ENCODE measurements around the gene KLC3. TPM values are rescaled to one million over a fixed set of nuclear protein-coding genes. Genes with fewer than 3 reads are reported as not detected.
"Not testable (repeated sequence)": the region's sequence is repeated elsewhere in the genome, so short reads cannot be mapped to it uniquely, and the experiment has no call there.

KLC3 gene
- total RNA-seq, 1 donor: 0.72 TPM

DNA sequence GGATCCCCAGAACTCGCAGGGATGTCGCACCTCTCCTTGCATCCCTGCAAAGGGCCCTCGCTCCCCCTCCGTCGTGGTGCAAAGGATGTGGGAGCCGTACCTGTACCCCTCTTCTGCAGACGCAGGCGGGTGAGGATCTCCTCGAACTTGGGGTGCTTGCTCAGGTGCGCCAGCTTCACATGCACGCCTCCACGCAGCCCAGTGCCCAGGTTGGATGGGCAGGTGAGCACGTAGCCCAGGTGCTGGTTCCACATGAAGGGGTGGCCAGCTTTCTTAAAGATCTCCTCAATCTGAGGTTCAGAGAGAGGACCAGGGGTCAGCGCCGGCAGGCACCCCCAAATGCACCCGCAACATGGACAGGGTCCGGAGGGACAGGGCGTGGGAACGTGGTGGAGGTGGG, 33.2 kb upstream of the KLC3 start:
- no peak overlapping the region for H3K4me3 ChIP-seq (ENCODE audit: insufficient read depth, low read length)
- TF ChIP-seq, protein P1, sequence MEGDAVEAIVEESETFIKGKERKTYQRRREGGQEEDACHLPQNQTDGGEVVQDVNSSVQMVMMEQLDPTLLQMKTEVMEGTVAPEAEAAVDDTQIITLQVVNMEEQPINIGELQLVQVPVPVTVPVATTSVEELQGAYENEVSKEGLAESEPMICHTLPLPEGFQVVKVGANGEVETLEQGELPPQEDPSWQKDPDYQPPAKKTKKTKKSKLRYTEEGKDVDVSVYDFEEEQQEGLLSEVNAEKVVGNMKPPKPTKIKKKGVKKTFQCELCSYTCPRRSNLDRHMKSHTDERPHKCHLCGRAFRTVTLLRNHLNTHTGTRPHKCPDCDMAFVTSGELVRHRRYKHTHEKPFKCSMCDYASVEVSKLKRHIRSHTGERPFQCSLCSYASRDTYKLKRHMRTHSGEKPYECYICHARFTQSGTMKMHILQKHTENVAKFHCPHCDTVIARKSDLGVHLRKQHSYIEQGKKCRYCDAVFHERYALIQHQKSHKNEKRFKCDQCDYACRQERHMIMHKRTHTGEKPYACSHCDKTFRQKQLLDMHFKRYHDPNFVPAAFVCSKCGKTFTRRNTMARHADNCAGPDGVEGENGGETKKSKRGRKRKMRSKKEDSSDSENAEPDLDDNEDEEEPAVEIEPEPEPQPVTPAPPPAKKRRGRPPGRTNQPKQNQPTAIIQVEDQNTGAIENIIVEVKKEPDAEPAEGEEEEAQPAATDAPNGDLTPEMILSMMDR (IDR thresholded peaks at IDR 0.05; ENCODE audit: extremely low read depth, low read depth, low read length): no peak
- peaks cover 3% of the 10 kb centered on the region for H4K20me1 ChIP-seq (ENCODE audit: insufficient read depth, low read length)
- H2AFZ ChIP-seq (ENCODE audit: low read length): no peak overlapping the region
- no peaks in the 10 kb centered on the region for H3K27me3 ChIP-seq (ENCODE audit: insufficient read depth, low read length)
- H3K27ac ChIP-seq (ENCODE audit: low read depth, low read length): no peak overlapping the region
- H3K4me2 ChIP-seq (ENCODE audit: insufficient read depth, low read length): no peak overlapping the region
- no peaks in the 10 kb centered on the region for H3K9me3 ChIP-seq (ENCODE audit: low read depth, low read length)
- H3K4me1 ChIP-seq (ENCODE audit: insufficient read depth, low read length): peaks cover 3% of the 10 kb centered on the region
- H3K79me2 ChIP-seq (ENCODE audit: insufficient read depth, low read length): no peaks in the 10 kb centered on the region
- no peaks in the 10 kb centered on the region for H3K36me3 ChIP-seq (ENCODE audit: insufficient read depth, low read length)
- peak; percentile 41 for DNase-seq (ENCODE audit: insufficient read length, low spot score, missing footprints)

DNA sequence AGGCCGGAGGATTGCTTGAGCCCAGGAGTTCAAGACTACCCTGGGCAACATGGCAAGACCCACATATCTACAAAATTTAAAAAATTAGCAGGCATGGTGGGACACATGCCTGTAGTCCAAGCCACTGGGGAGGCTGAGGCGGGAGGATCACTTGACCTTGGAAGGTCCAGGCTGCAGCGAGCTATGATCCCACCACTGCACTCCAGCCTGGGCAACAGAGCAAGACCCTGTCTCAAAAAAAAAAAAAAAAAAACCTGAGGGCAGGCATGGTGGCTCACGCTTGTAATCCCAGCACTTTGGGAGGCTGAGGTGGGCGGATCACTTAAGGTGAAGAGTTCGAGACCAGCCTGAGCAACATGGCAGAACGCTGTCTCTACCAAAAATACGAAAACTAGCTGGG, 31.2 kb upstream of the KLC3 start:
- not testable (repeated sequence) for H3K9me3 ChIP-seq (ENCODE audit: low read depth, low read length); H2AFZ ChIP-seq (ENCODE audit: low read length); DNase-seq (ENCODE audit: insufficient read length, low spot score, missing footprints); H3K27me3 ChIP-seq (ENCODE audit: insufficient read depth, low read length); H3K4me1 ChIP-seq (ENCODE audit: insufficient read depth, low read length); H3K27ac ChIP-seq (ENCODE audit: low read depth, low read length); H3K4me2 ChIP-seq (ENCODE audit: insufficient read depth, low read length); H3K4me3 ChIP-seq (ENCODE audit: insufficient read depth, low read length); H3K79me2 ChIP-seq (ENCODE audit: insufficient read depth, low read length); H4K20me1 ChIP-seq (ENCODE audit: insufficient read depth, low read length); H3K36me3 ChIP-seq (ENCODE audit: insufficient read depth, low read length)

DNA sequence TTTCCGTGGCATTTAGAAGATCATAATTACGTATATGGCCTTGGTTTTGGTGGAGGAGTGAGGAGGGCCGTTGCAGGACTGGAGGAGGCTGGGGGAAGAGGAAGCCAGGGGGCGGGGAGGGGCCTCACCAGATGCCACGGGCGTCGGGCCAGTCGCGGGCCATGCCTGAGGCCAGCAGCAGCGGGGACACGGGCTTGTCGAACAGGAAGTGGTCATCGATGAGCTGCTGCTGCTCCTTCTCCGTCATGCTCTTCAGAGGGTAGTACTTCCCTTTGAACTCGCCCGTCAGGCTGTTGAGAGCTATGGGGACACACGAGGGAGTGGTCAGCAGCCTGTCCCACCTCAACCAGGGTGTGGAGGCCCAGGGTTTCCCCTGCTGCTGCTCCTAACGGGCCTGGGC, 28.9 kb upstream of the KLC3 start:
- Histone ChIP-seq H3K79me2 (ENCODE audit: insufficient read depth, low read length) (no peaks in the 10 kb centered on the region), H3K36me3 (ENCODE audit: insufficient read depth, low read length) (no peaks in the 10 kb centered on the region), H3K4me2 (ENCODE audit: insufficient read depth, low read length) (no peak overlapping the region), H3K4me3 (ENCODE audit: insufficient read depth, low read length) (no peak overlapping the region), H3K27me3 (ENCODE audit: insufficient read depth, low read length) (peaks cover 22% of the 10 kb centered on the region), H2AFZ (ENCODE audit: low read length) (peak overlapping the region; percentile 60), H4K20me1 (ENCODE audit: insufficient read depth, low read length) (no peaks in the 10 kb centered on the region), H3K27ac (ENCODE audit: low read depth, low read length) (no peak overlapping the region), H3K9me3 (ENCODE audit: low read depth, low read length) (no peaks in the 10 kb centered on the region), H3K4me1 (ENCODE audit: insufficient read depth, low read length) (no peaks in the 10 kb centered on the region)
- TF ChIP-seq, protein P1 (IDR thresholded peaks at IDR 0.05; ENCODE audit: extremely low read depth, low read depth, low read length): no peak
- peak; percentile 79 for DNase-seq (ENCODE audit: insufficient read length, low spot score, missing footprints)

- not testable (repeated sequence) for H2AFZ ChIP-seq (ENCODE audit: low read length); H4K20me1 ChIP-seq (ENCODE audit: insufficient read depth, low read length); H3K36me3 ChIP-seq (ENCODE audit: insufficient read depth, low read length); H3K9me3 ChIP-seq (ENCODE audit: low read depth, low read length); H3K4me1 ChIP-seq (ENCODE audit: insufficient read depth, low read length); H3K79me2 ChIP-seq (ENCODE audit: insufficient read depth, low read length); H3K4me2 ChIP-seq (ENCODE audit: insufficient read depth, low read length); H3K4me3 ChIP-seq (ENCODE audit: insufficient read depth, low read length); H3K27ac ChIP-seq (ENCODE audit: low read depth, low read length); DNase-seq (ENCODE audit: insufficient read length, low spot score, missing footprints)
- H3K27me3 ChIP-seq (ENCODE audit: insufficient read depth, low read length): peaks cover 22% of the 10 kb centered on the region
These were observed 28.3 kb upstream of the KLC3 start for GRCh38 chr19:45312285-45312684.

GRCh38 chr19:45314708-45315245, 25.8 kb upstream of the KLC3 start:
- no peak overlapping the region for H2AFZ ChIP-seq (ENCODE audit: low read length)
- H3K79me2 ChIP-seq (ENCODE audit: insufficient read depth, low read length): no peaks in the 10 kb centered on the region
- no peaks in the 10 kb centered on the region for H3K36me3 ChIP-seq (ENCODE audit: insufficient read depth, low read length)
- no peaks in the 10 kb centered on the region for H3K4me1 ChIP-seq (ENCODE audit: insufficient read depth, low read length)
- no peak overlapping the region for H3K4me3 ChIP-seq (ENCODE audit: insufficient read depth, low read length)
- H3K9me3 ChIP-seq (ENCODE audit: low read depth, low read length): no peaks in the 10 kb centered on the region
- H4K20me1 ChIP-seq (ENCODE audit: insufficient read depth, low read length): no peaks in the 10 kb centered on the region
- no peak for DNase-seq (ENCODE audit: insufficient read length, low spot score, missing footprints)
- TF ChIP-seq, protein P1 (IDR thresholded peaks at IDR 0.05; ENCODE audit: extremely low read depth, low read depth, low read length): no peak
- no peak overlapping the region for H3K4me2 ChIP-seq (ENCODE audit: insufficient read depth, low read length)
- peaks cover 22% of the 10 kb centered on the region for H3K27me3 ChIP-seq (ENCODE audit: insufficient read depth, low read length)
- no peak overlapping the region for H3K27ac ChIP-seq (ENCODE audit: low read depth, low read length)
